GM19193 (cell line): ENCODE data around the gene GTF2E1.

ENCODE experiments used
- POLR2A ChIP-seq: IDR thresholded peaks from 4 replicates; pipeline ENCODE4 v1.6.1; 2011; ENCODE audit not compliant: insufficient read depth, insufficient read length; ENCODE audit errors: extremely low read depth

The GTF2E1 gene

GRCh38 chr3:120745466-120745865 is 2.9 kb downstream of the GTF2E1 start:
- TF ChIP-seq POLR2A, result no peak

GRCh38 chr3:120749843-120750242 is 7.3 kb downstream of the GTF2E1 start:
- no peak for TF ChIP-seq POLR2A

- TF ChIP-seq POLR2A, result no peak
These were observed 9.7 kb downstream of the GTF2E1 start for GRCh38 chr3:120752230-120752629.

DNA sequence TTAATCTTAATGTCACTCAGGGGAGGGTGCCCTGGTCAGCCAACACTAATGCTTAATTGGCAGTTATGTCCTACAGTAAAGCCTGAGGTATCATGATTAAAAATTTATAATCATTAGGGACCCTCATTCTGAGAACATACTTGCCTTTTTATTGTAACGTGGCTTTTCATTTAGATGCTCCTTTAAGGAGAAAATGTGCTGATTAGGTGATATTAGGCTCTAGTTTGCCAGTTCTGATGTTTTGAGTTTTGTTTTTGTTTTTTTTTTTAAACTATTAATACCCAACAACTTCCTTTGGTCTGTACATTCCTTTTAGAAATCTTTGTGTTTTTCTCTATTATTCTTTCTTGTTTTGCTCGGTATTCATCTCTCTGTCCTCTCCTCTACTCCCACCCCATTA is 10.3 kb downstream of the GTF2E1 start:
- TF ChIP-seq POLR2A, result no peak

DNA sequence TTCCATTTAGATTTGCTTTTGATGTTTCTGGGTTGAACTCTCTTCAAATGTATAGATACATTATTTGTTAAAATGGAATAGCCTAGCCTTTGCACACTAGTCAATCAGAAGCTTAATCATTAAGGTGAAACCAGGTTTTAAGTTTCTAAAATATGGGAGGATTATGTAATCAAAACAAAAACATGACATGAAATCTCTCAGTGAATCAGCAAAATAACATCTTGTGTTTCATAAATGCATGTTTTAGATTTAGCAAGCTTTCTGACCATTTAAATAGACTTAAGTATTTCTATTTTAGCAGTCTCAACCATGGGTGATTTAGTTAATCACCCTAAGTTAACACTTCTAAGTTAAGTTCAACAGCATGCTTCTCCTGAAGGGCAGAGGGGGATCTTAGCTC is 11.3 kb downstream of the GTF2E1 start:
- no peak for TF ChIP-seq POLR2A

DNA sequence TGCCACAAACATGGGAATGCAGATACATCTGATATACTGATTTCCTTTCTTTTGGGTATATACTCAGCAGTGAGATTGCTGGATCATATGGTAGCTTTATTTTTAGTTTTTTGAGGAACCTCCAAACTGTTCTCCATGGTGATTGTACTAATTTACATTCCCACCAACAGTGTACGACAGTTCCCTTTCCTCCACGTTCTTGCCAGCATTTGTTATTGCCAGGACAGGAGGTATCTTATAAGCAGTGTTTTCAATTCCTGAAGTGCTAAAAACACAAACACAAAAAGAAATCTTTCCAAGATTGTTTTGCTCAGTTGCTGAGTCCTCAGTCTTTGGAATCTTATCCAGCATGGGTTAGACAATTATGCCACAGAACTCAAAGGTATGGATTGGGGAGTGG is 13.5 kb downstream of the GTF2E1 start:
- TF ChIP-seq POLR2A, result no peak

DNA sequence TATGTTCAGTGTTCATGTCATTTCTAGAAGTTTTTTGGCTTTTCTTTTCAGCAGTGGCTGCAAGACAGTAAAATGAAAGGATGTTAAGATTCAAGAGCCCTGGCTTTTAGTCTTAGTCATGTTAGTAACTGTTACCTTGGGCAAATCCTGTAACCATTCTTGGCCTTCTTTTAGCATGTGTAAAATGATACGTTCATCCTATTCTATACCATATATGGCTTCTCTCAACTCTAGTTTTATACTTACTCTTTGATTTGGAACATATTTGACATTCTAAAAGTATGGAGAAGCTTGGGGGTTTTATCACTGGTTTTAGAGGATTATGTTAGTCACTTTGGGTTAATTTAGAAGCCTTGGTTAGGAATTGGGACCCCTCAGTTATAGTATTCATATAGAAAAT is 20.1 kb downstream of the GTF2E1 start:
- TF ChIP-seq POLR2A, result no peak

GRCh38 chr3:120763601-120764000 is 21.1 kb downstream of the GTF2E1 start:
- no peak for TF ChIP-seq POLR2A

DNA sequence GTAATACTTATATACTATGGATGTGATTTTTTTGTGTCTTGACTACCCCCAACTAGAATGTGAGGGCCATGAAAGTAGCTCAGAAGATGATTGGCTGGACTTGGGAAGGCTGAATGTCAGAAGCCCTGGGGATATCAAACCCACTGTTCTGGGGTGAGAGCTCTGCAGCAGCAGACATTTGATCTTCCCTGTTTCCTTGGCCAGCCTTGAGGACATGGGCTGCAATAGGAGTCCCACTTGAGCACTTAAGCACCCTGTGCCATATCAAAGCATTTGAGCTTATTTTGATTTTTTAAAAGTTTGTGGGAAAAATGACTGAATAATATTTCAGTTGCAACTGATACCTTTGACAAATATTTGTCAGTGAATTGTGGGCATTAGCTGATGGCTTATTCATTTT is 21.7 kb downstream of the GTF2E1 start:
- no peak for TF ChIP-seq POLR2A

- TF ChIP-seq POLR2A, result no peak
These were observed 23.4 kb downstream of the GTF2E1 start for GRCh38 chr3:120765830-120766493.

DNA sequence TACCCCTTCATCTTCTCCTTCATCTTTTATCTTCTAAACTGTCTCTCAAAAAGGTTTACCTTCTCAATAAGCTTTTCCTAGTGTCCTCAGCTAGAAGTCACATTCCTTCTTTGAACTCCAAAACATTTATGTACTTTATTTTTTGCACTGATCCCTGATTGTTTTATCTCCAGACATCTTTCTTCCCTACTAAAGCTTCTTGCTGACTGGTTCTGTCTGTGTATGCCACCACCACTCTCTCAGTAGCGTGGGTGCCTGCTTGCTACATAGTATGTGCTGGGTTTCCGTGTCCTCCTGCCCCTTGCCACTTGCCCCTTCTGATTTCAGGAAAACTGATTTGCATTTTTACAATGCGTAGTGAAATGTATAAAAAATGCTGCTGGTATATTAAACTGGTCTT is 24.0 kb downstream of the GTF2E1 start:
- TF ChIP-seq POLR2A, result no peak

DNA sequence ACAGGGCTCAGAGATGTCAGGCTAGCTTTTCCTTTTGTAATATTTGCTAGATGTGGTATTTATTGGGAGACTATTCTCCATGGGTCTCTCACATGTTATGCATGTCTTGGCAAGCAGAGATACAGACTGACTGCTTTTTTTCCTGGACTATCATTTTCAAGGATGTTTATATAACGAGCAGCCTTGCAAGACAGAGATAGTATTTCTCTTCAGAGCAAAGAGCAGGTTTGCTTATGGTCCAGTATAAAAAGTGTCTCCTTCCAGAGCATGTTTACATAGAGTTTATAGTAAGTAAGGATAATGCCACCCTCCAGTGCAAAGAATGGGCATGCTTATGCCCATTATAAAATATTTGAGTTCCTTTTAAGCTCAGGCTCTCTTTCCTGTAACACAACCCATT is 24.6 kb downstream of the GTF2E1 start:
- TF ChIP-seq POLR2A, result no peak

DNA sequence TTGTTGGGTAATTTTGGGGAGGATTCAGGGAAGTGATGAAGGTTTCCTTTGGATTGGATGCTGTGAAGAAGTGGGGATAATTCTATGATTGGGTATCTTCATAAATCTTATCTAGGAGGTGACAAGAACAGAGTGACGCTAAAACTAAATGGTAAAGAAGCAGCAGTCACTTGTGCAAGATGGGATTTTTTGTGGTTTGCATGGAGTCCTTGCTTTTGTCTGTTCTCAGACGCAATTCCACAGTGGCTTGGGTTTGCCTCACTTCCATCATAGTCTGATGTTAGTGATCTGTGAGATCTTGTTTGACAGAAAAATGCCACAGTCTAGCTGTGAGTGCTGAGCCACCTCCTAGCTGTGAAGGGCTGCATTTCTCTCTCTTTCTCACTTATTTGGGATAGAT is 26.9 kb downstream of the GTF2E1 start:
- TF ChIP-seq POLR2A, result no peak

- no peak for TF ChIP-seq POLR2A
These were observed 28.3 kb downstream of the GTF2E1 start for GRCh38 chr3:120770891-120771290.

DNA sequence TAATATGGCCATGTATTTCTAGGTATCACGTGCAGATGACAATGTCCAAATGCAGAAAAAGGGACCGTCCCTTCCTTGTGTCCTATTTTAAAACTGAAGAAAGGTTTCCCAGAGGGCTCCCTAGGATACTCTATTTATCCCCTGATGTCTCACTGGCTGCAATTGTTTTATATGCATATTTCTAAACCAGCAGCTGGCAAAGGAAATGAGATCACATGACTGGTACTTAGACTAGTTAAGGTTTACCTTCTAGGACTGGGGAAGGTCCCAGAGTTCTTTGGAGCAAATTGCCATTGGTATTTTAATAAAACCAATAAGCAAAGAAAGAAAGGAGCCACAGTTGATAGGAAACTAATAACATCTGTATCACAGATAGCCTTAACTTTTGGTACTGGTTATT is 29.5 kb downstream of the GTF2E1 start:
- no peak for TF ChIP-seq POLR2A

DNA sequence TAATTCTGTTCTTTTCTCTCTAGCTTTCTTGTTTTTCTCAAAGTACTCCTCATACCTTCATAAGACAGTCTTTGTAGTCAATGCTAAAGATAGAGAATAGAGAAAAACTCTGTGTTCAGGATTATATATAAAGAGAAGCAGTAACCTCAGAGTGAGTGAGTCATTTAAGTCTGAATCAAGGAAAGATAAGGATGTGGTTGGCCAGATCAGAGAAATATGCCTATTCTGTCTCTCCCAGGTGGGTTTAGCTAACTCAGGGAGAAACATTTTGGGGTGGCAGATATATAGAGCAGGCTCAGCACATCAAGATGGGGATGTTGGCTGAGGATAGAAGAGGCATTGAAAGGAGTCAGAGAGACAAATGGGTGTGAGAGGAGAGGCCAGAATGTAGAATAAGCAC is 31.4 kb downstream of the GTF2E1 start:
- no peak for TF ChIP-seq POLR2A

- no peak for TF ChIP-seq POLR2A
These were observed 32.9 kb downstream of the GTF2E1 start for GRCh38 chr3:120775411-120775810.
